HUDEP-2 (cell line): ENCODE results near the gene JAGN1.
"Not testable (repeated sequence)": the region's sequence is repeated elsewhere in the genome, so short reads cannot be mapped to it uniquely, and the experiment has no call there.

Source experiments
- DNase-seq, 76 experiments: peaks; one replicate each; lab custom pipeline; 2025; ENCODE audit not compliant: unreplicated experiment in 76 of 76; lab: John Stamatoyannopoulos, UW

JAGN1 gene

GRCh38 chr3:9896755-9897407, 6.5 kb downstream of the JAGN1 start:
- not testable (repeated sequence) for DNase-seq

GRCh38 chr3:9897408-9898372, 7.3 kb downstream of the JAGN1 start:
- DNase-seq, result peak in 7 of 76 experiments; percentile 18 to 45 (median 29)

GRCh38 chr3:9898467-9899241, 8.2 kb downstream of the JAGN1 start:
- no peak for DNase-seq

- DNase-seq, result no peak
Measured at GRCh38 chr3:9899289-9899791, 8.9 kb downstream of the JAGN1 start.

GRCh38 chr3:9900965-9901415, 10.6 kb downstream of the JAGN1 start:
- not testable (repeated sequence) for DNase-seq

GRCh38 chr3:9901967-9902366, 11.6 kb downstream of the JAGN1 start:
- no peak for DNase-seq

- no peak for DNase-seq
Measured at GRCh38 chr3:9902372-9903237, 12.2 kb downstream of the JAGN1 start, which contains the start of gene IL17RE. TSS of gene IL17RE (plus strand) at chr3:9902848. CDS start at chr3:9902933, 85 bp downstream.

- DNase-seq, result no peak
Measured at GRCh38 chr3:9903238-9903624, 12.8 kb downstream of the JAGN1 start.

GRCh38 chr3:9903904-9904303, 13.5 kb downstream of the JAGN1 start:
- DNase-seq, result no peak

GRCh38 chr3:9906480-9906879, 16.1 kb downstream of the JAGN1 start:
- DNase-seq, result no peak

GRCh38 chr3:9908286-9908685, 17.9 kb downstream of the JAGN1 start:
- DNase-seq, result no peak

- no peak for DNase-seq
Measured at GRCh38 chr3:9909221-9910013, 19.0 kb downstream of the JAGN1 start.

GRCh38 chr3:9911863-9912262, 21.5 kb downstream of the JAGN1 start:
- no peak for DNase-seq

GRCh38 chr3:9912294-9912935, 22.0 kb downstream of the JAGN1 start:
- DNase-seq, result peak in 24 of 76 experiments; percentile 3 to 61 (median 25)

GRCh38 chr3:9913601-9914000, 23.2 kb downstream of the JAGN1 start:
- no peak for DNase-seq

GRCh38 chr3:9914011-9914410, 23.6 kb downstream of the JAGN1 start:
- DNase-seq, result no peak

- peak in 60 of 76 experiments; percentile 12 to 74 (median 48) for DNase-seq
Measured at GRCh38 chr3:9914559-9915253, 24.3 kb downstream of the JAGN1 start.
